ENCODE measurements around the gene YWHAG.
"Not testable (repeated sequence)": the region's sequence is repeated elsewhere in the genome, so short reads cannot be mapped to it uniquely, and the experiment has no call there.

DNA sequence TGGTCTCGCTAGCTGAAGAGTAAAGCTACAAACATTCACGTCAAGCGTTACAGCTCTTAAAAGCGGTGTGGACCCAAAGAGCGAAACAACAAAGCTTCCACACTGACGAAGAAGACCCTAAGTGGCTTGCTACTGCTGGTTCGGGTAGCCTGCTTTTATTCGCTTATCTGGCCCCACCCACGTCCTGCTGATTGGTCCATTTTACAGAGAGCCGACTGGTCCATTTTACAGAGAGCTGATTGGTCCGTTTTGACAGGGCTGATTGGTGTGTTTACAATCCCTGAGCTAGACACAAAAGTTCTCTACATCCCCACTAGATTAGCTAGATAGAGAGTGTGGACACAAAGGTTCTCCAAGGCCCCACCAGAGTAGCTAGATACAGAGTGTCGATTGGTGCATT, 49.9 kb downstream of the YWHAG start:
- TF ChIP-seq, protein P1, sequence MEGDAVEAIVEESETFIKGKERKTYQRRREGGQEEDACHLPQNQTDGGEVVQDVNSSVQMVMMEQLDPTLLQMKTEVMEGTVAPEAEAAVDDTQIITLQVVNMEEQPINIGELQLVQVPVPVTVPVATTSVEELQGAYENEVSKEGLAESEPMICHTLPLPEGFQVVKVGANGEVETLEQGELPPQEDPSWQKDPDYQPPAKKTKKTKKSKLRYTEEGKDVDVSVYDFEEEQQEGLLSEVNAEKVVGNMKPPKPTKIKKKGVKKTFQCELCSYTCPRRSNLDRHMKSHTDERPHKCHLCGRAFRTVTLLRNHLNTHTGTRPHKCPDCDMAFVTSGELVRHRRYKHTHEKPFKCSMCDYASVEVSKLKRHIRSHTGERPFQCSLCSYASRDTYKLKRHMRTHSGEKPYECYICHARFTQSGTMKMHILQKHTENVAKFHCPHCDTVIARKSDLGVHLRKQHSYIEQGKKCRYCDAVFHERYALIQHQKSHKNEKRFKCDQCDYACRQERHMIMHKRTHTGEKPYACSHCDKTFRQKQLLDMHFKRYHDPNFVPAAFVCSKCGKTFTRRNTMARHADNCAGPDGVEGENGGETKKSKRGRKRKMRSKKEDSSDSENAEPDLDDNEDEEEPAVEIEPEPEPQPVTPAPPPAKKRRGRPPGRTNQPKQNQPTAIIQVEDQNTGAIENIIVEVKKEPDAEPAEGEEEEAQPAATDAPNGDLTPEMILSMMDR (IDR thresholded peaks at IDR 0.05), result not testable (repeated sequence)
- TF ChIP-seq POLR2AphosphoS5, POLR2A (IDR thresholded peaks at IDR 0.05): not testable (repeated sequence)
